Measurements from ENCODE around the gene FER1L5.
"Not testable (repeated sequence)": the region's sequence is repeated elsewhere in the genome, so short reads cannot be mapped to it uniquely, and the experiment has no call there.

Gene FER1L5

DNA sequence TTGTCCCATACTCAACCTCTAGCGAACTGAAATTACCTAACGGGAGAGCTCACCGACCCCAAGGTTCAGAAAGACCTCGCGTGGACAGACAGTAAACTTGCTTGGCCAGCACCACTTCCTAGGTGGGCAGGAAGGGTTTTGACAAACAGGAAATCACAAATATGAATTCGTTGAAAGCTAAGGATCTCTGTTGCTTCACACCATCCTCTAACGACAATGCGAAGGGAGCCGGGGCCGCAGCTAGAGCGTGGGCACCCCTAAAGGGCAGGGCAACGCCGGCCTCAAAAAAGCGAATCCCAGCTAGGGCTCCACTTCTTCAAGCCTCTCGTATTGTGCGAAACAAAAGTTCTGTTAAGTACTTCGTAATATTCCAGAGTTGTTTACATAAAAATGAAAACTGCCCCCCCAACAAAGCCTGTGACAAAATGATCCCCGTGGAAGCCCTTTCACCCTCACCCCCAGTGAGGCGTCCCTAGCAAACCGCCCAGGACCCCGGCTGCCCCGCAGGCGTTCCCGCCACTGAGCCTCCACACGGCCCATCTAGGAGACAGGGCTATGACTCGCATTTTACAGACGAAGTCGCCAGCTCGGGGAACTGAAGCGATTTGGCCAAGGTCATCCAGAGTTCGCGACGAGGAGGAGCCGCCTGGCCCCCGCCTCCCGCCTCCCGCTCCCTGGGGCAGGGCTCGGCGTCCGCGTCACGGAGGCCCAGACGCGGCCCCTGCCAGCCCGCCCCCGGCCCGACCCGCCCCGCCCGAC lies 5.0 kb upstream of the FER1L5 start:
- DNase-seq: peak; percentile 87

DNA sequence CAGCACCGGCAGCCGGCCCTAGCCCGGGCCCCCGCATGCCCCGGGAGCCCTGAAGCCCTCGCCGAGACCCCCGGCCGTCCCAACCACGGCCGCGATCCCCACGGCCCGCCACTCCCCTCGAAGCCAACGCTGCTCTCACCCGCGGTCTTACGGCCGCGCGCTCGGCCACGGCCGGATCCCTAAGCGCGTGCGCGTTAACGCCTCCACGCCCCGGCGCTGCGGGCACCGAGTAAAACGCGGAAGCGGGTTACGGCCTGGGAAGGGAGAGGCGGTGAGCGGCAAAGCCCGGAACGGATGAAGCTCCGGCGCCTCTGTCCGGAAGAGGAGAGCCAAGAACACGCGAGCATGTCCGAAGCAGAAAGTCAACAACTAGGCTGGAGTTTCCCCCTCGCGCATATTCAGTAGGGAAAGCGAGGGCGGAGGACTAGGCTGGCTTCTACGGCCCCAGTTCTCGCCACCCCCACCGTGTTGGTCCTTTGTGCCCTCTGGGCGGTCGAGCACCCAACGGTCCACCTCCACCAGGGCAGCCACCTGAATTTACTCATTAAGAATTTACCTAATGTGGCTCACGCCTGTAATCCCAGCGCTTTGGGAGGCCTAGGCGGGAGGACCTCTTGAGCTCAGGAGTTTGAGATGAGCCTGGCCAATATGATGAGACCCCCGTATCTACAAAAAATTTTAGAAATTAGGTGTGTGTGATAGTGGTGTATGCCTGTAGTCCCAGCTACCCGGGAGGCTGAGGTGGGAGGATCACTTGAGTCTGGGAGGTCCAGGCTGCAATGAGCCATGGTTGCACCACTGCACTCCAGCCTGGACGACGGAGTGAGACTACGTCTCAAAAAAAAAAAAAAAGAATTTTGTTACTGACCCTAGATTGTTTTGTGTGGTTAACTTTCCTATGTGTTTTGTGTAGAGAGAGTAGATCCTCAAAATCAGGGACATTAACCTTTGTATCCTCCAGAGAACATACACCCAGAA lies 4.1 kb upstream of the FER1L5 start, which contains the start of gene KANSL3:
TSS of gene KANSL3 (minus strand) at position 169 of the 978 bp plus-strand sequence. CDS start 1,177 bp downstream, outside the sequence.
- peak; percentile 93 for DNase-seq

DNA sequence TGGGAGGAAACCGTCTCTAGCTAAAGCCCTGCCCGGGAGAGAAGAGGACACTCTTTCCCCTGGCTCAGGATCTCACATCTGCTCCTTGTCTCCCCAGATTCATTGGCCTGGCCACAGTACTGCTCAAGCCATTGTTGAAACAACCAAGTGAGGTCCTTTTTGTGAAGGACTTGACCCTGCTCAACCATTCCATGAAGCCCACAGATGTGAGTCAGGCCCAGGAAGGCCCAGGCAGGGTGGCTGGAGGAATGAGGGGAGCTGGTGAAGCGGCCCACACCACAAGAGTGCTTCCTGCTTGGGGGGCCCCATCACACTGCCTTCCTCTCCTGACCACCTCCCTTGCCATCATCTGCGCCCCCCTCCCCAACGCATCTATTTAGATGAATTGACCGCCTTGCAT lies 5.1 kb downstream of the FER1L5 start:
- DNase-seq: no peak

DNA sequence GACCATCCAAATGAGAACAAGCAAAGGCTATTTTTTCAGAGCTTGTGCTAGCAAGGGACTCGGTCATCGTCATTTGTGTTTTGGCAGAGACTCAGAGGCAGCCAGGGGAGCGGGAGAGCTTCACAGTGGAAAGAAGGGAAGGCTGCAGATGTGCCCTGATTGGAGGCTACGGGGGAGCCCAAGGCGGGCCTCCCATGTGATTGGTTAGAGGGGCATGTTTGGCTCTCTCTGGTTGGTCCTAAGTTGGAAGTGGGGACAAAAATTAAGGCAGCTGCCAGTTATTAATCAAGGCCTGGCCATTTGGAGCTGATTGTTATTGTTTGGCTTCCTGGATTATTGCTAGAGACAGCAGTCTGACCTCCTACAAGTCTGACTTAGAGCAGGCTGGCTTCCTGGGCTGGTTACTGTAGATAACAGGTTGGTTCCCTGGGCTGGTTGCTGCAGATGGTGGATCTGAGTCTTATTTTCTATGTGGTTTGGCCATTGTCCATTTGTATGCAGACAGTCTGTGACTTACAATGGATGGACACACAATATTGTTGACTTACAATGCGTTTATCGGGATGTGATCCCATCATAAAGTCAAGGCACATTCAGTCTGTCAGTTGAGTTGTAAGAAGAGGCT lies 5.9 kb downstream of the FER1L5 start:
- no peak for DNase-seq

DNA sequence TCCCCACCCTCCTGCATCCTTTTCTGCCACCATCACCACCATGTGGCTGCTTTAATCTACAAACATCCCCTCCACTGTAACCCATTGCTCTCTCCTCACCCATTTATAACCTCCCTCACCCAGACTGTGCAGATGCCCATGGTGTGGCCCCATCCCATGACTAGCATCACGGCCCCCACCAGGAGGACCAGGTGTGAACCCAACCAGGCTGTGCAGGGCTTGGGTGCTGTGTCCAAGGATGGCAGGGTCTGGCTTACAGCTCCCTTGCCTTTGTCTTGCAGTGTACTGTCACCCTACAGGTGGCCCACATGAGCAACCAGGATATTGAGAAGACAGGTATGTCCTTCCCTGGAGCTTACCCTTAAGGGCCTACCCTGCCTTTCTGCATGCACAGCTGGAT lies 6.8 kb downstream of the FER1L5 start:
- no peak for DNase-seq

DNA sequence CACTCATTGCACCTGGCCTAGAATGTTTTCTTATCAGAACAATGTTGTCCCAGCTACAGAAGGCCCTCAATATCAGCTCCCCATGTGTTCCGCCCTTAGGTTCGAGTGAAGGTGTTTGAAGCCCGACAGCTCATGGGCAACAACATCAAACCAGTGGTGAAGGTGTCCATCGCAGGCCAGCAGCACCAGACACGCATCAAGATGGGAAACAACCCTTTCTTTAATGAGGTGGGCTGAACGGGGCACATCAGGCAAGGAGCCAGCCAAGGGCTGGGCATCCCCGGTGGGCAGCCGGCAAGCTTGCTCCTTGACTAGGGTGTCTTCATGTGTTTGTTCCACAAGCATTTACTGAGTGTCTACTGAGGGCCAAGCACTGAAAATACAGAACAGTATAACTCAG lies 9.2 kb downstream of the FER1L5 start:
- no peak for DNase-seq

DNA sequence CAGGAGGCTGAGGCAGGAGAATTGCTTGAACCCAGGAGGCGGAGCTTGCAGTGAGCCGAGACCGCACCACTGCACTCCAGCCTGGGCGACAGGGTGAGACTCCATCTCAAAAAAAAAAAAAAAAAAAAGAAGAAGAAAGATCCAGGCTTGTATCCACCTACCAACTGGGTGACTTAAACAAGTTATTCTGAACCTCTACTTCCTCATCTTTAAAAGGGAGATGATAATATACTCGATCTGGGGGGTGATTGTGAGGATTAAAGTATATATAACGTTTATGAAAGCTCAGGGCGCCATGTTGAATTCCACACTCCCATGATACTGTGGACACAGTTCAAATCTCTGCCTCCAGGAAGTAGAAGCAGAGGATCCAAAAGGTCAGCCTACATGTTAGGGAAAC lies 12.2 kb downstream of the FER1L5 start:
- not testable (repeated sequence) for DNase-seq

DNA sequence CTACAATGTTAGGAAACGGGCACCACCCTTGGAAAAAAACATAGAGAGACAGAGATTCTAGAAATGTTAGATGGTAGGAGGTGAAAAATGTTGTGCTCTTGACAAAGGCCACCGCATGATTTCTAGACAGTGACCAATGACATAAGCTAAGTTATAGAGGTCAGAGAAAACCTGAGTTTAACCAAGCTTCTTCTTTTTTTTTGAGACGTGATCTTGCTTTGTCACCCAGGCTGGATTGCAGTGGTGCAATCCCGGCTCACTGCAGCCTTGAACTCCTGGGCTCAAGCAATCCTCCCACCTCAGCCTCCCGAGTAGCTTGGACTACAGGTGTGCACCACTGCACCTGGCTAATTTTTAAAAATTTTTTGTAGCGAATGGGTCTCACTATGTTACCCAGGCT lies 13.0 kb downstream of the FER1L5 start:
- DNase-seq: no peak

DNA sequence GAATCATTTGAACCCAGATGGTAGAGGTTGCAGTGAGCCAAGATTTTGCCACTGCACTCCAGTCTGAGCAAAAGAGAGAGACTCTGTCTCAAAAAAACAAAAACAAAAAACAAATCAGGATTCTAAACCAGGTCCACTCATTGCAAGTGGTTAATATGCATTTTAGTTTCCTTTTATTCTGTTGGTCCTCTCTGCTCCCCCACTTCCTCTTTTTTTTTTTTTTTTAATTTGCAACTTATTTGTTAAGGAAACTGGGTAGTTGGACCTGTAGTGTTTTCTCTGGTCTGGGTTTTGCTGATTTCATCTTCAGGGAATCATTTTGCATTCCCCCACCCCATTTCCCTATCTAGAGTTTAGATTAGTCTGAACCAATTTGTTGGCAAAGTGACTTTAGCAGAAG lies 14.0 kb downstream of the FER1L5 start:
- no peak for DNase-seq

DNA sequence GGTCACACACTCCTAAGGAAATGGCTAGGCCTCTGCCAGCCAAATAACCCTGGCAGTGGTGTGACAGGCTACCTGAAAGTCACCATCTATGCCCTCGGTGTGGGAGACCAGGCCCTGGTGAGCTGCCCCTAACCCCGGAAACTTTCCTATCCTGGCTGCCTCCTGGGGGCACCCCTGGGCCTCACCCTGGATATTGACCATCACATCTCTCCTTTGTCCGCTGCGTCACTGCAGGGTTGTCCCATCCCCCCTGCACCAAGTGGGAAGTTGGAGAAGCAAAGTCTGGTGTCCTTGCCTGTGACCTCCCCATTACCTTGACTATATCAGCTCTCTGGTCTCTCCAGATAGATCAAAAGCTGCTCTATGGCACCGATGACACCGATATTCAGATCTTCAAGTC lies 18.8 kb downstream of the FER1L5 start:
- no peak for DNase-seq

DNA sequence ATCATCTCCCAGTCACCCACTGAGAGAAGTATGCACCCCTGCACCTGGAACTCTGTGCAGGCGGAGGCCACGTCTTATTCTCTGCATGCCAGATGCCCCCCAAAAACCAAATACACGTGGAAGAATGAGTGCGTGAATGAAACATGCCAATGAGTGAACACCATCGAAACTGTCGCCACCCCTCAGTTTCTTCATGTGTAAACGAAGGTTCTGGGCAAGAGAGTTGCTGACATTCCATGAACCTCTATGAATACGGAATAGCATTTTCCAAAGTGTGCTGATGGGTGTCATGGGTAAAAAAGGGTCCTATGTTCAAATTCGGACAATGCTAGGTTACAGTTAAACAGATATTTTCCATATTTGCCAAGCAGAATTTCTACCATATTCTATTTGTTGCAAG lies 19.8 kb downstream of the FER1L5 start:
- DNase-seq: no peak

DNA sequence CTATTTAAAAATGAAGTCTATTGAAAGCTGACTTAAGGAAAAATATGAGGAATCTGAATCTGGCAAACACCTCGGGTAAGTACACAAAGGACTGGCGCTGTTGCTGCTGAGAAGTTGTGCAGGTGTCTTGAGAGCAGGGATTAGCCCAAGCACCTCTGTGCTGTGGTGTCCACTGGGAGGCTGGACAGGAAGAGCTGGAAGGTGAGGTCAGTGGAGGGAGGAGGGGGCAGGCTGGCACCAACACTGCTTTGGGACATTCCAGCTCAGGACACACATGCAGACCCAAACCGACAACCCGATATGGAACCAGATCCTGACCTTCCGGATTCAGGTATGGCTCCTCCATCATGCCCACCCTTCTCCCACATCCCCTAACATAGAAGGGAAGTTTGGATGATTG lies 20.6 kb downstream of the FER1L5 start:
- no peak for DNase-seq

DNA sequence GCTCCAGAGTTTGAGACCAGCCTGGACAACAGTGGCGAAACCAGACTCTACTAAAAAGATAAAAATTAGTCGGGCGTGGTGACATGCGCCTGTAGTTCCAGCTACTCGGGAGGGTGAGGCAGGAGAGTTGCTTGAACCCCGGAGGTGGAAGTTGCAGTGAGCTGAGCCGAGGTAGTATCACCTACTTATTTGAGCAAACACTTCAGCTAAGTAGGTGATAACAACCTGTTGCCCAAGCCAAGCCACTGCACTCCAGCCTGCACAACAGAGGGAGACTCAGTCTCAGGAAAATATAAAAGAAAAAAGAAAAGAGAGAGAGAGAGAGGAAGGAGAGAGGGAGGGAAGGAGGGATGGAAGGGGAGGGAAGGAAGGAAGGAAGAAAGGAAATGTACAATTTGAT lies 21.3 kb downstream of the FER1L5 start:
- DNase-seq: no peak

DNA sequence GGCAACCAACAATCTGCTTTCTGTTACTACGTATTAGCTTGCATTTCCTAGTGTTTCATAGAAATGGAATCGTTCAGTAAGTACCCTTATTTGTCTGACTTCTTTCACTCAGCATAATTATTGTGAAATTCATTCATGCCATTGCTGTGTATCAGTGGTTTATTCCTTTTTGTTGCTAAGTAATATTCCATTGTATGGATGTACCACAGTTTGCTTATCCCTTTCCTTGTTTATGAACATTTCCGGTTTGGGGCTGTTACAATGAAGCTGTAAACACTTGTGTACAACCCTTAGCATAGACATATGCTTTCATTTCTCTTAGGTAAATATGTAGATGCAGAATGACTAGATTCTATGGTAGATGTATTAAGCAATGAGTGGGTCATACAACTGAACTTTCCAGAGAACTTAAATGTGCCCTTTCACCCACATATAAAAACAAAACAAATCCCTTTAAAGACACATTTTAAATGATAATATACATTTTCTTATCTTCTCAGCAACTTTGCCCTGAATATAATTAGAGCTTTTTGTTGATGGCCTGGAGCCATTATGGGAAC lies 21.9 kb downstream of the FER1L5 start:
- DNase-seq: no peak

DNA sequence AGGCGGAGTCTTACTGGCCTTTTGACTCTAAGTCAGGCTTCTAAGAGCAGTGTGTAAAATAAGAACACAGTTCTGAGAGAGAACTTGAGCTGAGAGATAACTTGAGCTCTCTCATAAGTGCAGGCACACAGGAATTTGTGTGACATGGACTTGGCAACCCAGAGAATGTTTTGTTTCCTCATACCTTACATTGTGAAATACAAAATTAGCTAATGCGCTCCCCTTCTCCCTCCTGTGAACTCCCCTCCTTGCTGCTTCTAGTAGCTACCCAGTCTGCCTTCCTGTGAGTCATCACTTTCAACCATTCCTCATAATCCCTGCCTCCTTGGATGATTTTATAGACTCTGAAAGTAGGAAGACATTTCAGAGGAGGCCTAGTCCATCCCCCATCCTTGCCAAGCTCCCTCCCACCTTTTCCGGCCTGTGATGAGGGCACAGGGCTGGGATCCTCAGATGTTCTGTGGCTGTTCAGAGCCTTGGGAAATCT lies 22.6 kb downstream of the FER1L5 start:
- peak; percentile 99 for DNase-seq

DNA sequence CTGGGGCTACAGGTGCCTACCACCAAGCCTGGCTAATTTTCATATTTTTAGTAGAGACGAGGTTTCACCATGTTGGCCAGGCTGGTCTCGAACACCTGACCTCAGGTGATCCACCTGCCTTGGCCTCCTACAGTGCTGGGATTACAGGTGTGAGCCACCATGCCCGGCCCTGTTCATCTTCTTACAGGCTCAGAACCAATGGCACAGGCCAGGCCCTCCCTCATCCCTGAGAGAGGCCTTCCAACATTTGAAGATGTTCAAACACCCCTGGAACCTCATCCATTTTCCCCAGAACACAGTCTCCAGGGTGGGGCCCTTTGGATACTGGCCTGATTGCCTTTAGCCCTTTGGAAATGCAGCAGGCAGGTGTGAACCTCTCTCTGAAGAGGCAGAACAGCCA lies 23.2 kb downstream of the FER1L5 start:
- DNase-seq: not testable (repeated sequence)

DNA sequence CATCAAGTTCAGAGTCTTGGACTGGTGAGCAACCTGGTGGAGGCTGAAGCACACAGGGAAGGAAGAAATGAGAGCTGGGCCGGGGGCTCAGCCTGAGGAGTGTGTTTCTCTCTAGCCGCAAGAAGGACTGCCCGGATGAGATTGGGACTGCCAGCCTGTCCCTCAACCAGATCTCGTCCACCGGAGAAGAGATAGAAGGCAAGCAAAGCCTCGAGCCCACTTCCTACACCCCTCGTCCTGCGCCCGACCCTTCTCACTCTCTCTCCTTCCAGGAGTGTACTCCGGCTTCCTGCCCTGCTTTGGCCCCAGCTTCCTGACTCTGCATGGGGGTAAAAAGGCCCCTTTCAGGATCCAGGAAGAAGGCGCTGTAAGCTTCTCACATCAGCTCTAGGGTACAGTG lies 26.2 kb downstream of the FER1L5 start:
- DNase-seq: no peak

DNA sequence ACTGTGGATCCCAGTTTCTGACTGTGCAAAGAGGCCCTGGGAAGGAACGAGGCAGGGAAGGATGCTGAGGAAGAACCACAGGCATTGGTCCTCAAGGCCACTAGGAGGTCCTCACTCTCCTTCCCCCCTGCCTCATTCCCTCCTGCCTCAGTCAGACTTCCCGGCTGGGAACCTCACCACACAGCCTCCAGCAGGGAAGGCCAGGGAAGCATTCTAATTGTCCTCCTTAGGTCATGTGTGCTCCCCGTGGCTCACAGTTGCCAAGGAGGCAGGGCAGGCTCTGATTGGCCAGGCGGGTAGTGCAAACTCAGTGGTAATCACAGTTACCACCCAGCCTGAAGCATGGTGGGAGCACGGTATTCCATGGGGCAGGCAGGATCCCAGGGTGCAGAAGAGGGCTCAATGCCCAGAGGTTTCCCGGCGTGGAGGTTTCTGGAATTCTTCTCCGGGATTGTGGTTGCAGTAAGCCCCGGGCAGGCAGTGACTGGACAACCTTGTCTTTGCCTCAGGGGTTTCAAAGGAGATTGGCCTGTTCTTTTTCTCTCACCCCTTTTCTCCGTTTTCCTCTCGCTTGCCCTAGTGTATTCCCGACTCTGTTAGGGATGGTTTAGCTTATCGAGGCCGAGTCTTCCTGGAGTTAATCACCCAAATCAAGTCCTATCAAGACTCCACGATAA lies 27.1 kb downstream of the FER1L5 start:
- no peak for DNase-seq

DNA sequence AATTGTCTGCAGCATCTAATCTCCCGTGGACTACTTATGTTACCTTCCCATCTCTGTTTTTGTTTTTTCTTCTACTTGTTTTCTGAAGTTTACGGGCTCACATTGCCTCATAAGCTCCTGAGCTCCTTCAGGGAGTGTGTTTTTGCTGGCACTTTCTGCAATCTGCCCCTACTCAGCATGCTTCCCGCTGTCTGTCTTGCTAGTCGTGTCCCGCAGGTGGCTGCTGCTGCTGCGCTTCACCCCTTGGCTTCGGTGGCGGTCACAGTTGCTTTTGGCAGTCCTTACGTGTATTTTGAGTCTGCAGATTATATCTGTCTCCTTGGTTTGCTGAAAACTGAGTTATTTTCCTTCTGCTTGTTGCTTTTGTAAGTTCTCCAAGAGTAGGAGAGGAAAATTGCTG lies 37.3 kb downstream of the FER1L5 start:
- DNase-seq: no peak

DNA sequence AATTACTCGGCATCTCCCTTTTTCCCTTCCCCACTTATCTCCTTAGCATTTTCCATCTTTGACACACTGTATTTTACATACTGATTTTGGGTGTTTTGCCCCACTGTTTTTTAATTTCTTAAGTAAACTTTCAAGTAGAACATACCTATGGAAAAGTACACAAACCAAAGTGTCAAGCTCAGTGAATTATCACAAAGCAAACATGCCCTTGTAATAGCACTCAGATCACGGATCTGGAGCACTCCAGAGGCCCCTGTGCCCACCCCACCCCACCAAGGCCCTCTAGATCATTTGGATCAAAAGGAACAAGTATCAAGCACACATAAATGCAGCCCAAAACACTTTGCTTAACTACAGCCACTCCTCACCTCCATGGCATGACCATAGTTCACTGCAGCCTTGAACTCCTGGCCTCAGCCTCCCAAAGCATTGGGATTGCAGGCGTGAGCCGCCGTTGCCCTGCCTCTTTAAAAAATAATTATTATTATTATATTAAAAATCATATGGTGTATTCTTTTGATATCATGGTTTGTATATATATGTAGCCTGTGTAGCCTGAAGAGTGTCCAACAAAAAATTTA lies 38.1 kb downstream of the FER1L5 start:
- no peak for DNase-seq

DNA sequence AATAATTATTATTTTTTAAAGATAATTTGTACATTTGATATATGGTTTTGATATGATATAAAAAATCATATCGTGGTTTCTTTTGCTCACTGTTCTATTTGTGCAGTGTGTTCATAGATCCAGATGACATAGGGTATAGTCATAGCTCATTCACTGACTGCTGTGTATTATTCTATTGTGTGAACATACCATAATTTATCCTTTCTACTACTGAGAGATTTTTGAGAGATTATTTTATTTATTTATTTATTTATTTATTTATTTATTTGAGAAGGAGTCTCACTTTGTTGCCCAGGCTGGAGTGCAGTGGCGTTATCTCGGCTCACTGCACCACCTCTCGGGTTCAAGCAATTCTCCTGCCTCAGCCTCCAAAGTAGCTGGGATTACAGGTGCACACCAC lies 39.0 kb downstream of the FER1L5 start:
- DNase-seq: no peak

DNA sequence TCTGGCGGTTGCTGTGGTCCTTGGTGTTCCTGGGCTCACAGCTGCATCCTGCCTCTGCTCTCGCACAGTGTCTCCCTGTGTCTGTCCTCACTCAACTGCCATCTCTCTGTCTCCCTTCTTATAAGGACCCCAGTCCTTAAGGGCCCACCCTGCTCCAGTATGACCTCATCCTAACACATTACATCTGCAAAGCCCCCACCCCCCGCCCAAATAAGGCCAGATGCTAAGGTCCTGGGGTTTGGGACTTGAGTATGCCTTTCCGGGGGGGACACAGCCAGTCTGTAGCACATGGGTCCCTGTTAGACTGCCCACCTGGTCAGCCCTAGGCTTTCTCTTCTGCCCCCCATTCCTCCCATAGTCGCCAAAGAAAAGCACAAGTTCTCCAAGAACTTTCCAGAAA lies 40.7 kb downstream of the FER1L5 start:
- DNase-seq: no peak

All from fibroblast of skin of right quadriceps (primary cell).